Esophagus muscularis mucosa (tissue), 4 donors: Measurements from ENCODE around the gene KCTD5. TPM values are rescaled to one million over a fixed set of nuclear protein-coding genes. Genes with fewer than 3 reads are reported as not detected.

Source experiments
- DNase-seq: peaks from one replicate; pipeline ENCODE4 v3.0.0-alpha.2; 2017; ENCODE audit errors: extremely low spot score
- H3K27ac ChIP-seq, 4 donors: fragments of 200-600 bp; sonication (generic); replicated peaks in 1 of 4; 1 replicate in 3 of 4; 2 replicates in 1 of 4; pipeline ENCODE4 v1.5.1; 2016 to 2019; ENCODE audit warnings: mild to moderate bottlenecking in 1 of 4
- H3K27me3 ChIP-seq, 4 donors: fragments of 200-600 bp; sonication (generic); one replicate each; pipeline versions ENCODE4 v1.5.1 to v1.6.0; 2016 to 2019
- H3K36me3 ChIP-seq, 4 donors: fragments of 200-600 bp; sonication (generic); one replicate each; pipeline ENCODE4 v1.5.1; 2016 to 2019
- H3K4me1 ChIP-seq, 4 donors: fragments of 200-600 bp; sonication (generic); one replicate each; pipeline ENCODE4 v1.5.1; 2016 to 2019
- H3K4me3 ChIP-seq, 4 donors: fragments of 200-600 bp; sonication (generic); 1 replicate in 2 of 4; 2 replicates in 2 of 4; pipeline ENCODE4 v1.5.1; 2016 to 2019; ENCODE audit warnings: mild to moderate bottlenecking in 4 of 4, moderate library complexity in 1 of 4
- H3K9me3 ChIP-seq, 4 donors: fragments of 200-600 bp; sonication (generic); 1 replicate in 3 of 4; 2 replicates in 1 of 4; pipeline ENCODE4 v1.5.1; 2016 to 2019
- CTCF ChIP-seq, 3 experiments: fragments of 200-600 bp in 2 of 3; fragments of 450-650 bp in 1 of 3; sonication (generic) in 2 of 3; IDR thresholded peaks; one replicate each; pipeline ENCODE4 v1.5.1; 2017 to 2019; ENCODE audit warnings: antibody characterized with exemption in 3 of 3, mild to moderate bottlenecking in 2 of 3, moderate library complexity in 1 of 3
- EP300 ChIP-seq: sonication (generic); formaldehyde crosslinking; IDR thresholded peaks from one replicate; pipeline ENCODE4 v1.6.1; 2017; ENCODE audit warnings: antibody characterized with exemption
- POLR2A ChIP-seq: fragments of 450-650 bp; IDR thresholded peaks from one replicate; pipeline ENCODE4 v1.6.1; 2017; ENCODE audit warnings: antibody characterized with exemption, moderate library complexity, mild to moderate bottlenecking, low read depth
- POLR2AphosphoS5 ChIP-seq, 2 donors: sonication (generic); formaldehyde crosslinking; IDR thresholded peaks; one replicate each; pipeline ENCODE4 v1.6.1; 2017; ENCODE audit warnings: antibody characterized with exemption in 2 of 2
- WGBS: methylation state at CpG from one replicate; pipeline ENCODE4 v1.1.5; 2018; 5-methylcytosine and 5-hydroxymethylcytosine counted together
- intact Hi-C: fragments of 100-400 bp; cut with DNase I; formaldehyde crosslinking; loops from one replicate; pipeline ENCODE4 v1.15.1; 2023
- total RNA-seq, 4 donors: library from RNA; depleted of rRNA; stranded (reverse); fragments of >200 nt; gene quantifications; one replicate each; pipeline versions ENCODE4 v1.1.0 to v1.2.1, GENCODE V29; 2016

KCTD5 gene
- total RNA-seq, 4 donors from 2014 or later = 9.1 to 22.1 (median 15.7) TPM

GRCh38 chr16:2724088-2724676 lies 41.9 kb downstream of the KCTD5 start:
- no peak for DNase-seq
- TF ChIP-seq POLR2AphosphoS5 (IDR thresholded peaks at IDR 0.05) (no peak), EP300 (no peak), POLR2A (no peak), CTCF (IDR thresholded peaks at IDR 0.05) (no peak)
- peaks cover 0 to 12% (median 0%) of the 10 kb centered on the region in 4 donors for H3K27me3 ChIP-seq
- intact Hi-C loops = loop anchor here (2.0 kb wide), 1 partner anchor 51 kb away; no protein-coding TSS in a partner anchor
- H3K36me3 ChIP-seq = no peaks in the 10 kb centered on the region
- H3K4me1 ChIP-seq = peaks cover 11 to 28% (median 23%) of the 10 kb centered on the region in 4 donors
- WGBS = 83% methylated on average over 7 of the region's 7 CpGs
- H3K9me3 ChIP-seq = no peaks in the 10 kb centered on the region
- H3K27ac ChIP-seq = no peak overlapping the region
- no peak overlapping the region for H3K4me3 ChIP-seq

GRCh38 chr16:2724816-2725348 lies 42.6 kb downstream of the KCTD5 start:
- peaks cover 7 to 21% (median 17%) of the 10 kb centered on the region in 4 donors for H3K4me1 ChIP-seq
- H3K27me3 ChIP-seq = peaks cover 0 to 12% (median 0%) of the 10 kb centered on the region in 4 donors
- no peak overlapping the region for H3K27ac ChIP-seq
- no peak overlapping the region for H3K4me3 ChIP-seq
- no peaks in the 10 kb centered on the region for H3K36me3 ChIP-seq
- TF ChIP-seq POLR2AphosphoS5 (IDR thresholded peaks at IDR 0.05) (no peak), POLR2A (no peak), CTCF (IDR thresholded peaks at IDR 0.05) (no peak), EP300 (no peak)
- intact Hi-C loops = loop anchor here (2.0 kb wide), 1 partner anchor 50 kb away; no protein-coding TSS in a partner anchor
- DNase-seq = no peak
- 62% methylated on average over 11 of the region's 16 CpGs for WGBS
- no peaks in the 10 kb centered on the region for H3K9me3 ChIP-seq

- DNase-seq = no peak
- intact Hi-C loops = no loop called here
- WGBS = 87% methylated on average over 5 of the region's 5 CpGs
- TF ChIP-seq POLR2AphosphoS5 (IDR thresholded peaks at IDR 0.05) (no peak), EP300 (no peak), CTCF (IDR thresholded peaks at IDR 0.05) (no peak), POLR2A (no peak)
- Histone ChIP-seq H3K27me3 (peaks cover 0 to 15% (median 0%) of the 10 kb centered on the region in 4 donors), H3K4me1 (peaks cover 0 to 2% (median 0%) of the 10 kb centered on the region in 4 donors), H3K27ac (no peak overlapping the region), H3K36me3 (no peaks in the 10 kb centered on the region), H3K4me3 (no peak overlapping the region), H3K9me3 (no peaks in the 10 kb centered on the region)
These were observed 44.6 kb downstream of the KCTD5 start for GRCh38 chr16:2726923-2727322.

DNA sequence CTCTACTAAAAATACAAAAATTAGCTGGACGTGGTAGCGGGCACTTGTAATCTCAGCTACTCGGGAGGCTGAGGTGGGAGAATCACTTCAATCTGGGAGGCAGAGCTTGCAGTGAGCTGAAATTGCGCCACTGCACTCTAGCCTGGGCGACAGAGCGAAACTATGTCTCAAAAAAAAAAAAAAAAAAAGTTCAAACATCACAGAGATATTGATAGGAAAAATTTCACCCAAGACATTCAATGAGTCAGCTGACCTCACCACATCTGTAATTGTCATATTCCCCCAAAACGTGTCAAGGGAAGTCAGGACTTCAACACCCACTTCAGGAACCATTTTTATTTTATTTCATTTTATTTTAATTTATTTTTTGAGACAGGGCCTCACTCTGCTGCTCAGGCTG lies 45.7 kb downstream of the KCTD5 start:
- no peak for DNase-seq
- Histone ChIP-seq H3K4me1 (no peaks in the 10 kb centered on the region), H3K9me3 (no peaks in the 10 kb centered on the region), H3K27ac (no peak overlapping the region), H3K36me3 (no peaks in the 10 kb centered on the region), H3K27me3 (peaks cover 0 to 15% (median 0%) of the 10 kb centered on the region in 4 donors), H3K4me3 (no peak overlapping the region)
- intact Hi-C loops = no loop called here
- TF ChIP-seq POLR2A (no peak), EP300 (no peak), POLR2AphosphoS5 (IDR thresholded peaks at IDR 0.05) (no peak), CTCF (IDR thresholded peaks at IDR 0.05) (no peak)
- 84% methylated on average over 7 of the region's 7 CpGs for WGBS
